GM23248 (cell line): ENCODE results near the gene HEPHL1.

Experiments
- EZH2 ChIP-seq: fragments of 200-600 bp; sonication (generic); IDR thresholded peaks from 2 replicates; pipeline ENCODE4 v1.6.1; 2018; ENCODE audit warnings: antibody characterized with exemption, mild to moderate bottlenecking; ENCODE audit not compliant: insufficient read depth, poor library complexity, severe bottlenecking
- EZH2phosphoT487 ChIP-seq: fragments of 200-600 bp; sonication (generic); IDR thresholded peaks from 2 replicates; pipeline ENCODE4 v1.6.1; 2018; ENCODE audit warnings: antibody characterized with exemption, moderate library complexity, mild to moderate bottlenecking, low read depth; ENCODE audit not compliant: insufficient read depth

DNA sequence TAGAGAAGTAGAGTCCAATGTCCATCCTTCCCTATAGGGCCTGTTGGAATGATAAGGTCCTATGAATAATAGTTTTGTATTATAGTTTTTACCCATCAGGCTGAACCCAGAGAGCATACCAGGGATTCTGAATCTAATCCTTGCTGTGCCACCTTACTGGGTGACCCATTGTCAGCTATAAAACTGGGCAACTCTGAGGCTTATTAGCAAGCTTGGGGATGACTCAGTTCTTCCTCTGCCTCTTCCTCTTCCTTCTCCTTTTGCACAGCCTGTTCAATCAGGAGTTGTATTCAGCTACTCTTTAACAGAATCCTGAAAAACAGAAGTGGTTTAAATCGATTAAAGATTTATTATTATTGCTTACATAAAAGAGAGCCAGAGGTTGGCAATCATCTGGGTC is 8.9 kb downstream of the HEPHL1 start:
- TF ChIP-seq EZH2phosphoT487 (no peak), EZH2 (no peak)
